ENCODE results near the gene MTERF2. TPM values are rescaled to one million over a fixed set of nuclear protein-coding genes. Genes with fewer than 3 reads are reported as not detected.

MTERF2 gene
- total and polyA plus RNA-seq, 2 of the 13 experiments (the other 11 are each of a cell fraction or from before 2014, with no cell fraction given), result 8.0 to 11.6 TPM

GRCh38 chr12:106955377-106956047 lies 31.4 kb downstream of the MTERF2 start, which contains the start of gene TMEM263 (continued):
- TF ChIP-seq NFKB2 (CRISPR knock-in tag; IDR thresholded peaks at IDR 0.05; ENCODE audit: borderline replicate concordance), result peak; percentile 90; the same call in 1 of the 2 replicates
- 0 out of 2 replicates have a peak, but pooled peaks have one; percentile 26 for TF ChIP-seq ZNF280D (CRISPR knock-in tag; IDR thresholded peaks at IDR 0.05)
- TF ChIP-seq ZNF704 (CRISPR knock-in tag; IDR thresholded peaks at IDR 0.05; ENCODE audit: borderline replicate concordance), result no peak; the same call in 1 of the 2 replicates
- peak; percentile 30; the same call in 1 of the 2 replicates for TF ChIP-seq ZHX1 (CRISPR knock-in tag; IDR thresholded peaks at IDR 0.05; ENCODE audit: low read depth)
- TF ChIP-seq DMTF1 (CRISPR knock-in tag; IDR thresholded peaks at IDR 0.05), result no peak
- peak; percentile 66; the same call in 1 of the 2 replicates for TF ChIP-seq ZBTB39 (CRISPR knock-in tag; IDR thresholded peaks at IDR 0.05)
- no peak for TF ChIP-seq CSRNP2 (CRISPR knock-in tag; conservative IDR thresholded peaks at IDR 0.05; ENCODE audit: low read depth)
- peak; percentile 95; the same call in 1 of the 2 replicates for TF ChIP-seq YEATS4 (CRISPR knock-in tag; IDR thresholded peaks at IDR 0.05; ENCODE audit: borderline replicate concordance)
- no peak for TF ChIP-seq ELK4 (CRISPR knock-in tag; IDR thresholded peaks at IDR 0.05; ENCODE audit: borderline replicate concordance)
